Liver (tissue), 9 donors: Measurements from ENCODE around the gene DSC1. TPM values are rescaled to one million over a fixed set of nuclear protein-coding genes. Genes with fewer than 3 reads are reported as not detected.

Experiments used
- DNase-seq: peaks from one replicate; pipeline ENCODE4 v3.0.0-alpha.2; 2017; ENCODE audit warnings: low spot score
- H3K27ac ChIP-seq, 2 donors: one replicate each; pipeline ENCODE4 v1.7.0; 2013; ENCODE audit warnings: inconsistent platforms in 2 of 2, low read length in 2 of 2, control low read depth in 1 of 2, low read depth in 1 of 2, mild to moderate bottlenecking in 1 of 2
- H3K27me3 ChIP-seq, 4 donors: one replicate each; pipeline versions ENCODE4 v1.6.1 to v1.7.0; 2013; ENCODE audit warnings: low read length in 3 of 4, inconsistent platforms in 1 of 4, mild to moderate bottlenecking in 1 of 4, moderate library complexity in 1 of 4; ENCODE audit not compliant: control insufficient read depth in 4 of 4, insufficient read depth in 4 of 4
- H3K36me3 ChIP-seq, 4 donors: one replicate each; pipeline versions ENCODE4 v1.6.1 to v1.7.0; 2013; ENCODE audit warnings: low read length in 3 of 4, mild to moderate bottlenecking in 3 of 4, low read depth in 1 of 4, moderate library complexity in 1 of 4; ENCODE audit not compliant: control insufficient read depth in 4 of 4, insufficient read depth in 3 of 4
- H3K4me1 ChIP-seq, 4 donors: one replicate each; pipeline versions ENCODE4 v1.6.1 to v1.7.0; 2013; ENCODE audit warnings: low read length in 3 of 4, mild to moderate bottlenecking in 3 of 4, moderate library complexity in 1 of 4; ENCODE audit not compliant: control insufficient read depth in 4 of 4, insufficient read depth in 4 of 4
- H3K4me3 ChIP-seq, 3 donors: one replicate each; pipeline versions ENCODE4 v1.6.1 to v1.7.0; 2013; ENCODE audit warnings: low read length in 3 of 3, control low read depth in 1 of 3, low read depth in 1 of 3, mild to moderate bottlenecking in 1 of 3
- H3K9ac ChIP-seq, 2 donors: one replicate each; pipeline ENCODE4 v1.7.0; 2013; ENCODE audit warnings: low read length in 2 of 2, mild to moderate bottlenecking in 2 of 2, moderate library complexity in 2 of 2, control low read depth in 1 of 2, low read depth in 1 of 2
- H3K9me3 ChIP-seq, 4 donors: one replicate each; pipeline versions ENCODE4 v1.6.1 to v1.7.0; 2013; ENCODE audit warnings: low read length in 3 of 4; ENCODE audit not compliant: control insufficient read depth in 4 of 4
- ATF3 ChIP-seq: IDR thresholded peaks from 2 replicates; pipeline ENCODE4 v1.6.1; 2016; ENCODE audit warnings: antibody characterized with exemption
- CTCF ChIP-seq: fragments of 150-350 bp; IDR thresholded peaks from 2 replicates; pipeline ENCODE4 v1.5.1; 2017; ENCODE audit warnings: improper control_type of control experiment, low read depth, low read length; ENCODE audit not compliant: missing input control
- EGR1 ChIP-seq, 2 donors: IDR thresholded peaks; 2 replicates each; pipeline ENCODE4 v1.6.1; 2016 to 2018; ENCODE audit warnings: antibody characterized with exemption in 2 of 2, low read depth in 2 of 2
- FOXA1 ChIP-seq: IDR thresholded peaks from 2 replicates; pipeline ENCODE4 v1.6.1; 2016; ENCODE audit warnings: antibody characterized with exemption
- FOXA2 ChIP-seq: IDR thresholded peaks from 2 replicates; pipeline ENCODE4 v1.6.1; 2016; ENCODE audit warnings: antibody characterized with exemption
- GABPA ChIP-seq, 2 donors: IDR thresholded peaks in 1 of 2; conservative IDR thresholded peaks in 1 of 2; 2 replicates each; pipeline ENCODE4 v1.6.1; 2016; ENCODE audit warnings: antibody characterized with exemption in 2 of 2, mild to moderate bottlenecking in 1 of 2, moderate library complexity in 1 of 2
- HNF4A ChIP-seq, 2 donors: conservative IDR thresholded peaks; 2 replicates each; pipeline ENCODE4 v1.6.1; 2016; ENCODE audit warnings: antibody characterized with exemption in 2 of 2, mild to moderate bottlenecking in 2 of 2
- HNF4G ChIP-seq: IDR thresholded peaks from 2 replicates; pipeline ENCODE4 v1.6.1; 2016; ENCODE audit warnings: antibody characterized with exemption
- JUND ChIP-seq, 2 donors: IDR thresholded peaks; 2 replicates each; pipeline ENCODE4 v1.6.1; 2016; ENCODE audit warnings: antibody characterized with exemption in 2 of 2
- MAX ChIP-seq: IDR thresholded peaks from 2 replicates; pipeline ENCODE4 v1.6.1; 2016; ENCODE audit warnings: antibody characterized with exemption
- NR2F2 ChIP-seq: IDR thresholded peaks from 2 replicates; pipeline ENCODE4 v1.6.1; 2016; ENCODE audit warnings: antibody characterized with exemption
- RAD21 ChIP-seq, 2 donors: IDR thresholded peaks; 2 replicates each; pipeline ENCODE4 v1.6.1; 2016; ENCODE audit warnings: antibody characterized with exemption in 2 of 2, mild to moderate bottlenecking in 2 of 2
- REST ChIP-seq: IDR thresholded peaks from 2 replicates; pipeline ENCODE4 v1.6.1; 2016; ENCODE audit warnings: antibody characterized with exemption, mild to moderate bottlenecking
- RXRA ChIP-seq, 2 donors: IDR thresholded peaks; 2 replicates each; pipeline ENCODE4 v1.6.1; 2017 to 2018; ENCODE audit warnings: antibody characterized with exemption in 2 of 2, mild to moderate bottlenecking in 1 of 2
- SP1 ChIP-seq: IDR thresholded peaks from 2 replicates; pipeline ENCODE4 v1.6.1; 2018; ENCODE audit warnings: antibody characterized with exemption, mild to moderate bottlenecking
- TAF1 ChIP-seq: conservative IDR thresholded peaks from 2 replicates; pipeline ENCODE4 v1.6.1; 2016; ENCODE audit warnings: antibody characterized with exemption, mild to moderate bottlenecking
- YY1 ChIP-seq: IDR thresholded peaks from 2 replicates; pipeline ENCODE4 v1.6.1; 2016; ENCODE audit warnings: antibody characterized with exemption, mild to moderate bottlenecking
- WGBS: extraction: QIAGEN DNeasy Blood & Tissue Kit; methylation state at CpG from one replicate; pipeline ENCODE4 v1.1.7; 2013; 5-methylcytosine and 5-hydroxymethylcytosine counted together
- polyA plus RNA-seq, 2 donors: library from polyadenylated mRNA; stranded (reverse) in 1 of 2; unstranded in 1 of 2; fragments of 200-250 nt in 1 of 2; fragments of >200 nt in 1 of 2; fragmentation: Nextera tagmentation in 1 of 2; extraction: Ambion mirVana in 1 of 2; gene quantifications; one replicate each; pipeline versions ENCODE4 v1.2.1 to v1.2.3, GENCODE V29; 2013 to 2015
- total RNA-seq, 2 donors: library from RNA; depleted of rRNA; stranded (reverse); fragments of >200 nt; gene quantifications; one replicate each; pipeline ENCODE4 v1.2.3, GENCODE V29; 2014
- TF ChIP-seq, protein P1 (sequence below): IDR thresholded peaks from 2 replicates; pipeline ENCODE4 v1.6.1; 2016; ENCODE audit warnings: antibody characterized with exemption
- donor health status: healthy.
- donor health status: healthy.
- donor health status: healthy.
- donor health status: healthy.
- donor health status: healthy.

The DSC1 gene
- total and polyA plus RNA-seq, 4 donors, result not detected

- no peak overlapping the region for H3K27ac ChIP-seq
- no peak for TF ChIP-seq GABPA (IDR thresholded peaks at IDR 0.05 in 1 of 2, conservative IDR thresholded peaks at IDR 0.05 in 1 of 2)
- TF ChIP-seq RAD21 (IDR thresholded peaks at IDR 0.05), result no peak
- no peak for TF ChIP-seq YY1
- TF ChIP-seq EGR1 (IDR thresholded peaks at IDR 0.05; ENCODE audit: low read depth in 2 of 2), result no peak
- no peak for TF ChIP-seq MAX
- TF ChIP-seq CTCF, result no peak
- no peak for TF ChIP-seq NR2F2
- TF ChIP-seq RXRA (IDR thresholded peaks at IDR 0.05), result no peak
- no peak for TF ChIP-seq JUND (IDR thresholded peaks at IDR 0.05)
- TF ChIP-seq REST, result no peak
- TF ChIP-seq FOXA2, result no peak
- no peak for TF ChIP-seq HNF4A (conservative IDR thresholded peaks at IDR 0.05)
- no peak for TF ChIP-seq FOXA1
- TF ChIP-seq SP1, result no peak
- TF ChIP-seq ATF3, result no peak
- TF ChIP-seq TAF1, result no peak
- TF ChIP-seq, protein P1, sequence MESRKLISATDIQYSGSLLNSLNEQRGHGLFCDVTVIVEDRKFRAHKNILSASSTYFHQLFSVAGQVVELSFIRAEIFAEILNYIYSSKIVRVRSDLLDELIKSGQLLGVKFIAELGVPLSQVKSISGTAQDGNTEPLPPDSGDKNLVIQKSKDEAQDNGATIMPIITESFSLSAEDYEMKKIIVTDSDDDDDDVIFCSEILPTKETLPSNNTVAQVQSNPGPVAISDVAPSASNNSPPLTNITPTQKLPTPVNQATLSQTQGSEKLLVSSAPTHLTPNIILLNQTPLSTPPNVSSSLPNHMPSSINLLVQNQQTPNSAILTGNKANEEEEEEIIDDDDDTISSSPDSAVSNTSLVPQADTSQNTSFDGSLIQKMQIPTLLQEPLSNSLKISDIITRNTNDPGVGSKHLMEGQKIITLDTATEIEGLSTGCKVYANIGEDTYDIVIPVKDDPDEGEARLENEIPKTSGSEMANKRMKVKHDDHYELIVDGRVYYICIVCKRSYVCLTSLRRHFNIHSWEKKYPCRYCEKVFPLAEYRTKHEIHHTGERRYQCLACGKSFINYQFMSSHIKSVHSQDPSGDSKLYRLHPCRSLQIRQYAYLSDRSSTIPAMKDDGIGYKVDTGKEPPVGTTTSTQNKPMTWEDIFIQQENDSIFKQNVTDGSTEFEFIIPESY, result no peak
- no peak for TF ChIP-seq HNF4G
- 94% methylated on average over 3 of the region's 3 CpGs for WGBS
Observed at GRCh38 chr18:31093294-31093693, 69.4 kb downstream of the DSC1 start.

More at GRCh38 chr18:31093294-31093693, 69.4 kb downstream of the DSC1 start:
- Histone ChIP-seq H3K36me3 (peaks cover 2 to 12% (median 9%) of the 10 kb centered on the region in 4 donors), H3K9me3 (peaks cover 0 to 1% (median 0%) of the 10 kb centered on the region in 4 donors), H3K4me1 (no peaks in the 10 kb centered on the region), H3K9ac (no peak overlapping the region), H3K27me3 (no peaks in the 10 kb centered on the region), H3K4me3 (no peak overlapping the region)
- DNase-seq, result no peak
